GM19238 (cell line): ENCODE results near the gene CDC25B.

Experiments
- DNase-seq: peaks from one replicate; pipeline ENCODE4 v3.0.0; 2011; ENCODE audit warnings: low spot score; ENCODE audit not compliant: insufficient read length

The CDC25B gene

GRCh38 chr20:3803289-3803688 is 7.2 kb downstream of the CDC25B start:
- DNase-seq: no peak

GRCh38 chr20:3803854-3804253 is 7.7 kb downstream of the CDC25B start:
- DNase-seq: no peak

GRCh38 chr20:3804254-3804751 is 8.2 kb downstream of the CDC25B start:
- no peak for DNase-seq

GRCh38 chr20:3804781-3805180 is 8.7 kb downstream of the CDC25B start:
- DNase-seq: no peak

- DNase-seq: no peak
These were observed 12.4 kb downstream of the CDC25B start for GRCh38 chr20:3808544-3808943.

- DNase-seq: no peak
These were observed 15.6 kb downstream of the CDC25B start for GRCh38 chr20:3811467-3812258.

GRCh38 chr20:3812259-3812681 is 16.2 kb downstream of the CDC25B start:
- no peak for DNase-seq

GRCh38 chr20:3812975-3813847 is 17.1 kb downstream of the CDC25B start:
- no peak for DNase-seq

- DNase-seq: no peak
These were observed 17.9 kb downstream of the CDC25B start for GRCh38 chr20:3813848-3814581.

- no peak for DNase-seq
These were observed 18.9 kb downstream of the CDC25B start for GRCh38 chr20:3814928-3815495.

- DNase-seq: no peak
These were observed 19.7 kb downstream of the CDC25B start for GRCh38 chr20:3815703-3816315.

GRCh38 chr20:3818155-3819151 is 22.3 kb downstream of the CDC25B start:
- DNase-seq: no peak

- DNase-seq: no peak
These were observed 23.4 kb downstream of the CDC25B start for GRCh38 chr20:3819411-3820047.

- DNase-seq: peak; percentile 91
These were observed 24.2 kb downstream of the CDC25B start, which contains the start of gene AP5S1 for GRCh38 chr20:3820048-3820900. AP5S1 (plus strand) TSS chr20:3820547; CDS start chr20:3822118, 1,571 bp downstream.

- DNase-seq: no peak
These were observed 25.0 kb downstream of the CDC25B start for GRCh38 chr20:3820901-3821727.

- DNase-seq: no peak
These were observed 25.9 kb downstream of the CDC25B start for GRCh38 chr20:3821996-3822395.

- no peak for DNase-seq
These were observed 27.8 kb downstream of the CDC25B start for GRCh38 chr20:3823881-3824280.
